ENCODE results near the gene VDAC1. TPM values are rescaled to one million over a fixed set of nuclear protein-coding genes. Genes with fewer than 3 reads are reported as not detected.

VDAC1 gene
- total and polyA plus RNA-seq, 2 of the 8 experiments (the other 6 are each of a cell fraction or from before 2014, with no cell fraction given): 111 to 301 TPM

GRCh38 chr5:133933670-133934295 is 71.0 kb downstream of the VDAC1 start:
- no peak overlapping the region for H4K91ac ChIP-seq (replicated peaks; ENCODE audit: insufficient read length, low read length)
- H2AK5ac ChIP-seq (ENCODE audit: low read depth, low read length): no peak overlapping the region
- H3K27ac ChIP-seq (ENCODE audit: low read depth, low read length): no peak overlapping the region
- no peaks in the 10 kb centered on the region; a peak in 1 of 7 replicates for H3K4me1 ChIP-seq (replicated peaks in 1 of 4; ENCODE audit: control insufficient read depth in 3 of 4, insufficient read depth in 4 of 4, low read length in 3 of 4)
- no peaks in the 10 kb centered on the region for H3K79me1 ChIP-seq (ENCODE audit: low read depth, low read length)
- H2BK5ac ChIP-seq (ENCODE audit: low read depth, low read length): 0 out of 2 replicates have a peak overlapping the region, but pooled peaks have one; percentile 9
- H3K4me3 ChIP-seq (ENCODE audit: extremely low read depth in 1 of 4, insufficient read depth in 2 of 4, low read depth in 3 of 4, low read length in 4 of 4): no peak overlapping the region
- no peak overlapping the region for H3K14ac ChIP-seq (ENCODE audit: insufficient read length)
- H4K5ac ChIP-seq (ENCODE audit: insufficient read length, low read depth, low read length): no peak overlapping the region
- H3K23me2 ChIP-seq (ENCODE audit: low read depth, low read length): peaks cover 1% of the 10 kb centered on the region; the same call in 1 of the 2 replicates
- H4K8ac ChIP-seq (ENCODE audit: extremely low read depth, insufficient read depth, low read length): no peak overlapping the region; the same call in 1 of the 2 replicates
- DNase-seq (ENCODE audit: low read depth in 1 of 2, low spot score in 2 of 2) (no peak), FAIRE-seq (no peak)
- H2BK15ac ChIP-seq (ENCODE audit: low read length): no peak overlapping the region
- H3K79me2 ChIP-seq (ENCODE audit: control insufficient read depth in 1 of 2, insufficient read depth in 2 of 2, low read length in 2 of 2): no peaks in the 10 kb centered on the region
- H3K36me3 ChIP-seq (ENCODE audit: control insufficient read depth in 2 of 4, insufficient read depth in 4 of 4, low read length in 3 of 4): no peaks in the 10 kb centered on the region
- POLR2A ChIA-PET (ENCODE audit: partially characterized antibody): no interaction called here
- no peak overlapping the region for H3K9ac ChIP-seq (replicated peaks in 1 of 4; ENCODE audit: extremely low read depth in 1 of 4, low read depth in 3 of 4, low read length in 3 of 4)
- peak overlapping the region; percentile 9; the same call in 1 of the 2 replicates for H2BK12ac ChIP-seq (ENCODE audit: low read depth, low read length)
- no peak overlapping the region for H2BK20ac ChIP-seq (ENCODE audit: low read length)
- H2AFZ ChIP-seq (ENCODE audit: low read length): no peak overlapping the region
- no peak overlapping the region for H3K4me2 ChIP-seq (ENCODE audit: insufficient read depth in 1 of 2, low read depth in 2 of 2, low read length in 2 of 2)
- WGBS, 2 experiments (ENCODE audit: extremely low coverage in 1 of 2, insufficient coverage in 1 of 2, insufficient read length in 1 of 2, insufficient replicate concordance in 2 of 2, low coverage in 1 of 2, low lambda C conversion rate in 2 of 2, missing lambda C conversion rate in 1 of 2): 92% methylated on average over 12 of the region's 12 CpGs; no CpG with 5 or more reads in 1 of the 2 experiments
- CTCF ChIA-PET (ENCODE audit: partially characterized antibody): interaction anchor here (2.0 kb wide), 1 partner anchor 10 kb away, joined by 15 read pairs; no protein-coding TSS in a partner anchor
- H2BK120ac ChIP-seq (replicated peaks; ENCODE audit: low read depth, low read length): no peak overlapping the region
- H3K56ac ChIP-seq (replicated peaks; ENCODE audit: insufficient read length, low read depth, low read length): no peak overlapping the region
- no peak overlapping the region for H3K23ac ChIP-seq (ENCODE audit: insufficient read length)
- H3K4ac ChIP-seq (replicated peaks; ENCODE audit: insufficient read length, low read depth, low read length): no peak overlapping the region
- H3K9me3 ChIP-seq (ENCODE audit: insufficient read depth in 2 of 2, low read depth in 1 of 2, low read length in 1 of 2): peaks cover 0 to 4% of the 10 kb centered on the region in 2 experiments; a peak in 1 of 4 replicates
- TF ChIP-seq JUND (IDR thresholded peaks at IDR 0.05; ENCODE audit: low read length) (no peak), POLR2A (IDR thresholded peaks at IDR 0.05; ENCODE audit: control extremely low read depth in 1 of 2, low read depth in 2 of 2, low read length in 2 of 2) (no peak), POLR2AphosphoS5 (IDR thresholded peaks at IDR 0.05; ENCODE audit: low read depth, low read length) (no peak), ASH2L (IDR thresholded peaks at IDR 0.05; ENCODE audit: low read length) (no peak), BRCA1 (IDR thresholded peaks at IDR 0.05; ENCODE audit: low read depth, low read length) (no peak), SP1 (IDR thresholded peaks at IDR 0.05; ENCODE audit: low read depth, low read length) (no peak), TAF1 (IDR thresholded peaks at IDR 0.05; ENCODE audit: low read depth, low read length) (no peak), CEBPB (IDR thresholded peaks at IDR 0.05; ENCODE audit: low read depth, low read length) (no peak), CBX8 (IDR thresholded peaks at IDR 0.05; ENCODE audit: borderline replicate concordance, low read depth, low read length) (no peak), KDM4A (IDR thresholded peaks at IDR 0.05; ENCODE audit: low read depth, low read length, severe bottlenecking) (no peak), EGR1 (IDR thresholded peaks at IDR 0.05; ENCODE audit: borderline replicate concordance, low read depth, low read length) (no peak), RAD21 (IDR thresholded peaks at IDR 0.05 in 1 of 2, conservative IDR thresholded peaks at IDR 0.05 in 1 of 2; ENCODE audit: low read depth in 2 of 2, low read length in 2 of 2) (no peak)
- no peak overlapping the region for H3K18ac ChIP-seq (ENCODE audit: extremely low read depth, low read length)
- no peaks in the 10 kb centered on the region for H4K20me1 ChIP-seq (replicated peaks in 1 of 2; ENCODE audit: control insufficient read depth in 1 of 2, insufficient read depth in 2 of 2, low read length in 2 of 2)
- H3K27me3 ChIP-seq (replicated peaks in 1 of 4; ENCODE audit: control insufficient read depth in 3 of 4, extremely low read depth in 1 of 4, insufficient read depth in 3 of 4, low read length in 3 of 4): no peaks in the 10 kb centered on the region; a peak in 1 of 7 replicates

All from H1 (cell line).